ENCODE results near the gene EXOC7.

The EXOC7 gene

DNA sequence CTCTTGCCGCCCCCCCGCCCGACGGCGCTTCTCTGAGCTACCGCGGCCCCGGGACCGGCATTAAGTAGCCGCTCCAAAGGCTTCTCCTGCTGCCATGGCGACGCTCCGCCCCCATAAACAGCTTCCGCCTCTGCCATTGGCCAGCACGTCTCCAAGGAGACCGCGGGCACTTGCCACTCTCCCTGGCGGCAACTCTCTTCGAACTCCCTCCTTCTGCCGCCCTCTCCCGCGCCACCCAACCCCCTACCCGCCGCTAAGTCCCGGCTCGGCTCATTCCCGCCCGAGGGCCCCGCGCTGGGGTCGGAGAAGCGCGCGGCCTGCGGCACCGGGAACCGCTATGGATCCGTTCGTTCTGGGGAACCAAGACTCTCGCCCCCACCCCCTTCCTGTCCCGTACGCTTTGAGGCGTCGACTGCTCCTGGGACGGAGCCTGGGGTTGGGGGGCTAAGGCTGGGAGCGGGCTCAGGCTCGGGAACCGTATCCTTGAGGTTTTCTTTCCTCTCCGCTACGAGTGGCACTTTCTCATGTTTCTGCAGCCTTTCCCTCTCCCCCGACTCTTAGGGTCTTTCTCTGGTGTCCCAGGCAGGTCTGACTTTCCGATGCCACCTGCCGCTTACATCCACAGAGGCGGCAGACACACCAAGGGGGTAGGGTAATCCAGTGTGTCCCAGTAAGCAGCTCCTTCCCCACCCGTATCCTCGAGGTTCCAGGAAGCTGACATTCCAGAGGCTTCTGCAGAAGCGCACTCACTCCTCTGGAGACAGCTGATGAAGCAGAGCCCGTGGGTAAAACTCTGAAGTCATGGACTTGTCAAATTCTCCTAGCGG lies 37.8 kb upstream of the EXOC7 start, which contains the start of gene FOXJ1:
Gene FOXJ1 (minus strand): TSS at position 34 of the 827 bp plus-strand sequence. CDS start 850 bp downstream, outside the sequence.
- H3K4me3 ChIP-seq (ENCODE audit: low read depth, low read length), result peak within 1 kb of the TSS; percentile 59
- TF ChIP-seq, protein P1, sequence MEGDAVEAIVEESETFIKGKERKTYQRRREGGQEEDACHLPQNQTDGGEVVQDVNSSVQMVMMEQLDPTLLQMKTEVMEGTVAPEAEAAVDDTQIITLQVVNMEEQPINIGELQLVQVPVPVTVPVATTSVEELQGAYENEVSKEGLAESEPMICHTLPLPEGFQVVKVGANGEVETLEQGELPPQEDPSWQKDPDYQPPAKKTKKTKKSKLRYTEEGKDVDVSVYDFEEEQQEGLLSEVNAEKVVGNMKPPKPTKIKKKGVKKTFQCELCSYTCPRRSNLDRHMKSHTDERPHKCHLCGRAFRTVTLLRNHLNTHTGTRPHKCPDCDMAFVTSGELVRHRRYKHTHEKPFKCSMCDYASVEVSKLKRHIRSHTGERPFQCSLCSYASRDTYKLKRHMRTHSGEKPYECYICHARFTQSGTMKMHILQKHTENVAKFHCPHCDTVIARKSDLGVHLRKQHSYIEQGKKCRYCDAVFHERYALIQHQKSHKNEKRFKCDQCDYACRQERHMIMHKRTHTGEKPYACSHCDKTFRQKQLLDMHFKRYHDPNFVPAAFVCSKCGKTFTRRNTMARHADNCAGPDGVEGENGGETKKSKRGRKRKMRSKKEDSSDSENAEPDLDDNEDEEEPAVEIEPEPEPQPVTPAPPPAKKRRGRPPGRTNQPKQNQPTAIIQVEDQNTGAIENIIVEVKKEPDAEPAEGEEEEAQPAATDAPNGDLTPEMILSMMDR (conservative IDR thresholded peaks at IDR 0.05; ENCODE audit: low read depth, low read length), result no peak

DNA sequence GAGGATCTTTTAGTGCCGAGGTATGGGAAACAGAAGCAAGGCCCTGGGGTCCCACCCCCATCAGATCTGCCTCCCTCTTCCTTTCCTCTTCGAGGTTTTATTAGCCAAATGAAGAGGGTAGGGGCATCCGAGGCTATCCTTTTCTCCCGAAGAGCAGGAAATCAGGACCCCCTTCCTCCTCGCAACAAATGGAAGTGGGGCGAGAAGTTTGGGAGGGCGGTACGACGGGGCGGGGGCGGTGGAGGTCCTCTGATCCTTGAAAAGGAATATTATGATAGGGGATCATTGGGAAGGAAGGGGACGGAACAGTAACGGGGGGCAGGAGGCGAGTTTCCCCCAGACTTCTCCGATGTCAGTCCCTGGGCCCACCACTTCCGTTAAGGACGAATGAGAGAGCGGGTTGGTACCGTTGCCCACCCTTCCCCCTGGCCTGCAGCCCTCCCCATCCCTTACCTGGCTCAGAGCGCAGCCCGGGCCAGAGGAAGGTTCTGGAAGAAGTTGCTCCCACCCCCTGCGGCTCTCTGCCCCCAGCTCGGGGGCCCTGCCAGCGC lies 37.1 kb upstream of the EXOC7 start:
- peak overlapping the region; percentile 59 for H3K4me3 ChIP-seq (ENCODE audit: low read depth, low read length)
- no peak for DNase-seq (ENCODE audit: low read depth)
- TF ChIP-seq, protein P1 (conservative IDR thresholded peaks at IDR 0.05; ENCODE audit: low read depth, low read length), result no peak

More for the DNA sequence above, 37.8 kb upstream of the EXOC7 start, which contains the start of gene FOXJ1:
- peak; percentile 81 for DNase-seq (ENCODE audit: low read depth)

DNA sequence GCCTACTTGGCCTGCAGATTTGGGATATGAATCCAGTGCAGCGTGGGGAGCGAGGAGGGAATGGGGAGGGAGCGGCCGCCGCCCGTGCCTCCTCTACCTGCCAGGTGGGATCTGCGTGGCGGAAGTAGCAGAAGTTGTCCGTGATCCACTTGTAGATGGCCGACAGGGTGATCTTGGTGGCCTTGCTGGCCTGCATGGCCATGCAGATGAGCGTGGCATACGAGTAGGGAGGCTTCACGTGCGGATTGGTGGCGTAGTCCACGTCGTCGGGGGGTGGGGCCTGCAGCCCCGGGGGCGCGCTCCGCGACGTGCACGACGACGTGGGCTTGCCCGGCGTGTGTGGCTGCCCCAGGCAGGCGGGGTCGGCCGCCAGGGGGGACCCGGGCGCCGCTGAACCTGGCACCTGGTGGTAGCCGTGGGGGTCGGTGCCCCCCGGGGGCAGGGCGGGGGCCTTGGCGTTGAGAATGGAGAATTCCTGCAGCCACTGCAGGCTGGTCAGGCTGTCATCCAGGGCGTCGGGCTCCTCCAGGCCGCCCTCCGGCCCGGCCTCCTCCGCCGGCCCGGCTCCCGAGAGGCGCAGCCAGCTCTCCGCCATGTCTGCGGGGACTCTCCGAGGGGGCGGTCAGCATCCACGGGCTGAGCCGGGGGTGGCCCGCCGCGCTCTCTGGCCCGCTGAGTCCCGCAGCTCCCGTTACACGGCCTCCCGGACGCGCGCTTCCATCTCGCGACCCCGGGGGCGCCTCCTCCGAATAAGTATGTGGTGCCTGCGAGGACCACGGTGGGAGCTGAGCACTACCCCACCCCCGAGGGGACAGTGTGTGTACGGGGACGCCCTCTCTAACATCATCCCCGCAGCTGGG lies 36.4 kb upstream of the EXOC7 start:
- TF ChIP-seq, protein P1 (conservative IDR thresholded peaks at IDR 0.05; ENCODE audit: low read depth, low read length), result no peak
- no peak for DNase-seq (ENCODE audit: low read depth)
- no peak overlapping the region for H3K4me3 ChIP-seq (ENCODE audit: low read depth, low read length)

DNA sequence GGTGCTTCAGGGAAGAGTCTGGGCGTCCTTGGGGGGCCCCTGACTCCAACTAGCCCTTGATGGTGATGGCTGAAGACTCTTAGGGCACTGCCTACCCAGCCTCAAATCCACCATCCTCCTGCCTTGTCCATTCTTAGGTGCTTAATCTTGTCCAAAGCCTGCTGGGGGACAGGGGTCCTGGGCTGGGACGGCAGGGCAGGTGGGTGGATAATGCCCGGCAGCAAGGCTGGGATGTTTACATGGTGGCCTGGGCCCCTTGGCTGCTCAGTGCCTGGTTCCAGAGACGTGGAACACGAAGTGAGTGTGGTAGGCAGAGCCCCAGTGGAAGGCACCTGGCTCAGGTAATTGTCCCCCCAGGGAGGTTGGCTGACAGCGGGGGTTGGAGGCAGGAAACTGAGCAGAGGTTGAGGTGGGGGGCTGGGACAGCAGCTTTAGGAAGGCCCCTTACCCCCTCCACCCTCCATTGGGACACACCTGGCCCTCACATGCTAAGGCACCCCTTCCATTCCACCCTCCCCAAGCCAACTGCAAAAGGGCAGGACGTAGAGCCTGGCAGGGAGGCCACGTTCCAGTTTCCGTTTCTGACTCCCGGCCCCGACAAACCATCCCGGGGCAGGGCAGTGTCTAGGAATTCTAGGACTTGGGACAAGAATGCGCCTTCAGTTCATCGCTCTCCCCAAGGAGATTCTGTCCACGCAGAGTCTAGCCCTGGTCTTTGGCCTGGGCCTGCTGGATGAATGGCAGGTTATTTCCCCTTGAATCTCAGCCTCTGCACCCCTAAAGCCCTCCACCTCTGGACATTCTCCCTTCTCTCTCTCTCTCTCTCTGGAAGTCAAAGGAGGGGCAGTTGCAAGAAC lies 35.5 kb upstream of the EXOC7 start:
- H3K4me3 ChIP-seq (ENCODE audit: low read depth, low read length), result no peak overlapping the region
- no peak for DNase-seq (ENCODE audit: low read depth)
- TF ChIP-seq, protein P1 (conservative IDR thresholded peaks at IDR 0.05; ENCODE audit: low read depth, low read length), result no peak

DNA sequence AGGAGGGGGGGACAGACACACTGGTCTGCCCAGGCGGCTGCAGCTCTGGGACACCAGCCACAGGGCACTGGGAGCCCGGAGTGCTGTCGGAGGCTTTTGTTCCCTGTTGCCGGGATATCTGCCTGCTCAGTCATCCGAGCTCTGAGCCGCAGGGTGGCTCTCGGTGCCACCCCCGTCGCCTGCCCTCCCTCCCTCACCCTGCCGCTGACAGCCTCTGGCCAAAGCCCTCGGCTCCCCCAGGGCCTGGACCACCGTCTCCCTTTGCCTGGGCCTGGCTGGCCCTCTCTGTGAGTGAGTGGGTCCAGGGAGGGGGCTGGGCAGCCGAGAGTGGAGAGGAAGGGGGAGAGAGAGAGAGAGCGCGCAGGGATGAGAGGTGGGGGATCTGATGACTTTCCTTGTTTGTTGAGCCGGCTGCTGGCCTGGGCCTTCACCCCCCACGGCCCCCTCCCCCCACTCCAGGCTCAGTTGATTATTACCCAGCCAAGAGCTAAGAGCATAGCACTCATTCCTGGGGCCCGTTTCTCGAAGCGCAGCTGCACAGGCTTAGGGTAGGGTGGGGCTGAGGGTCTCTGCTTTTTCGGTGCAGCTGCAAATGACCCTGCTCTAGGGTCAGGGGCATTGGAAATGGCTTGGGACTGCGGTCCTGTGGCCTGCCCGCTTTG lies 34.8 kb upstream of the EXOC7 start:
- DNase-seq (ENCODE audit: low read depth), result no peak
- TF ChIP-seq, protein P1 (conservative IDR thresholded peaks at IDR 0.05; ENCODE audit: low read depth, low read length), result no peak

More for the DNA sequence above, 34.8 kb upstream of the EXOC7 start:
- no peak overlapping the region for H3K4me3 ChIP-seq (ENCODE audit: low read depth, low read length)

Measured in choroid plexus epithelial cell (primary cell).